Gastrocnemius medialis (tissue), 4 donors: ENCODE results near the gene TLR6.

ENCODE experiments used
- POLR2A ChIP-seq, 2 donors: fragments of 450-650 bp; IDR thresholded peaks; one replicate each; pipeline ENCODE4 v1.6.1; 2017; ENCODE audit warnings: antibody characterized with exemption in 2 of 2, mild to moderate bottlenecking in 2 of 2, moderate library complexity in 2 of 2
- TF ChIP-seq, protein P1 (sequence below), 5 experiments: fragments of 450-650 bp in 3 of 5; fragments of 200-600 bp in 2 of 5; sonication (generic) in 2 of 5; IDR thresholded peaks in 4 of 5; conservative IDR thresholded peaks in 1 of 5; 1 replicate in 4 of 5; 2 replicates in 1 of 5; pipeline ENCODE4 v1.5.1; 2016 to 2019; ENCODE audit warnings: antibody characterized with exemption in 5 of 5, mild to moderate bottlenecking in 3 of 5, moderate library complexity in 3 of 5

DNA sequence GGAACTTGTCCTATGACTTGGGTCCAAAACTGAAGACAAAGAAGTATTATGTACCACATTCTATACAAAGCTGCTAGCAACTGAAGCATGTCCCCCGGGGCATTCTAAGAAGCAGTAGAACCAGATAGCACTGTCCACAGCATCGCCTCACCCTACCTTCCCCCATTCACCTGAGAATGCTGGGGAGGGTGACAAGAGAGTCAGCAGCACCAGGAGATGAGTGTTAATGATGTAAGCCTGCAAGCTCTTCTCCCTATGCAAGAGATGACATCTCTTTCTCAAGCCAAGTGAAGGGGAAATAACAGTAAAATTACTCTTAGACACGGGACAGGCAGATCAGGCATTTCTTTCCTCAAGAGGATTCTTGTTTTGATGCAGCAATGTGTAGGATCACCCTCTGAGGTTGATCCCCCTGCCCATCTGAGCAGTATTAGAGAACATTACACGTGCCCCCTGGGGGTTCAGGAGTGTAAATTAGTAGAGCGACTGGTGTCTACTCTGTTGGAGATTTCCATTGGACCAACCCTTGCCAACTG is 38.1 kb downstream of the TLR6 start:
- no peak for TF ChIP-seq POLR2A (IDR thresholded peaks at IDR 0.05)
- TF ChIP-seq, protein P1, sequence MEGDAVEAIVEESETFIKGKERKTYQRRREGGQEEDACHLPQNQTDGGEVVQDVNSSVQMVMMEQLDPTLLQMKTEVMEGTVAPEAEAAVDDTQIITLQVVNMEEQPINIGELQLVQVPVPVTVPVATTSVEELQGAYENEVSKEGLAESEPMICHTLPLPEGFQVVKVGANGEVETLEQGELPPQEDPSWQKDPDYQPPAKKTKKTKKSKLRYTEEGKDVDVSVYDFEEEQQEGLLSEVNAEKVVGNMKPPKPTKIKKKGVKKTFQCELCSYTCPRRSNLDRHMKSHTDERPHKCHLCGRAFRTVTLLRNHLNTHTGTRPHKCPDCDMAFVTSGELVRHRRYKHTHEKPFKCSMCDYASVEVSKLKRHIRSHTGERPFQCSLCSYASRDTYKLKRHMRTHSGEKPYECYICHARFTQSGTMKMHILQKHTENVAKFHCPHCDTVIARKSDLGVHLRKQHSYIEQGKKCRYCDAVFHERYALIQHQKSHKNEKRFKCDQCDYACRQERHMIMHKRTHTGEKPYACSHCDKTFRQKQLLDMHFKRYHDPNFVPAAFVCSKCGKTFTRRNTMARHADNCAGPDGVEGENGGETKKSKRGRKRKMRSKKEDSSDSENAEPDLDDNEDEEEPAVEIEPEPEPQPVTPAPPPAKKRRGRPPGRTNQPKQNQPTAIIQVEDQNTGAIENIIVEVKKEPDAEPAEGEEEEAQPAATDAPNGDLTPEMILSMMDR (IDR thresholded peaks at IDR 0.05 in 4 of 5, conservative IDR thresholded peaks at IDR 0.05 in 1 of 5), result no peak
